Measurements from ENCODE around the gene PON3.

- TF ChIP-seq CTCF (IDR thresholded peaks at IDR 0.05; ENCODE audit: low read length) (no peak), EZH2 (optimal IDR thresholded peaks at IDR 0.05; ENCODE audit: low read depth, low read length) (no peak)
These were observed 31.8 kb upstream of the PON3 start for GRCh38 chr7:95427914-95428516.
